Natural killer cell treated with Interleukin-12 subunit alpha and Interleukin-12 subunit beta and Interleukin-15 and Interleukin-18, amount 100 ng/mL, for 72 hours (primary cell): ENCODE measurements around the gene NUP188. TPM values are rescaled to one million over a fixed set of nuclear protein-coding genes. Genes with fewer than 3 reads are reported as not detected.
"Not testable (repeated sequence)": the region's sequence is repeated elsewhere in the genome, so short reads cannot be mapped to it uniquely, and the experiment has no call there.

Experiments
- ATAC-seq, 2 donors: fragments of 150-1000 bp; cut with Tn5 transposase in 1 of 2; sonication (Bioruptor Pico), chemical (Tn5 transposase) in 1 of 2; 2 replicates each; pipeline ENCODE4 v1.10.0; 2021
- DNase-seq: peaks from one replicate; pipeline ENCODE4 v3.0.0; 2022; ENCODE audit warnings: low spot score
- H3K27ac Mint-ChIP-seq, 2 donors: 1 replicate in 1 of 2; 2 replicates in 1 of 2; pipeline ENCODE4 v1.8.0; 2022; ENCODE audit warnings: mixed read lengths in 2 of 2, mild to moderate bottlenecking in 1 of 2, moderate library complexity in 1 of 2
- H3K27me3 Mint-ChIP-seq, 2 donors: 1 replicate in 1 of 2; 2 replicates in 1 of 2; pipeline ENCODE4 v1.8.0; 2022; ENCODE audit warnings: mixed read lengths in 2 of 2
- H3K36me3 Mint-ChIP-seq: one replicate; pipeline ENCODE4 v1.8.0; 2022; ENCODE audit warnings: mixed read lengths
- H3K4me1 Mint-ChIP-seq, 2 donors: 1 replicate in 1 of 2; 2 replicates in 1 of 2; pipeline ENCODE4 v1.8.0; 2022; ENCODE audit warnings: low read depth in 2 of 2, mixed read lengths in 2 of 2, mild to moderate bottlenecking in 1 of 2
- H3K4me3 Mint-ChIP-seq: one replicate; pipeline ENCODE4 v1.8.0; 2022; ENCODE audit warnings: mixed read lengths
- H3K9me3 Mint-ChIP-seq: 2 replicates; pipeline ENCODE4 v1.8.0; 2022; ENCODE audit warnings: mixed read lengths
- total RNA-seq, 2 donors: library from RNA; stranded (reverse); gene quantifications; one replicate each; pipeline ENCODE4 v1.2.3, GENCODE V29; 2022

The NUP188 gene
- total RNA-seq, 2 donors from 2014 or later: 103 to 143 TPM

DNA sequence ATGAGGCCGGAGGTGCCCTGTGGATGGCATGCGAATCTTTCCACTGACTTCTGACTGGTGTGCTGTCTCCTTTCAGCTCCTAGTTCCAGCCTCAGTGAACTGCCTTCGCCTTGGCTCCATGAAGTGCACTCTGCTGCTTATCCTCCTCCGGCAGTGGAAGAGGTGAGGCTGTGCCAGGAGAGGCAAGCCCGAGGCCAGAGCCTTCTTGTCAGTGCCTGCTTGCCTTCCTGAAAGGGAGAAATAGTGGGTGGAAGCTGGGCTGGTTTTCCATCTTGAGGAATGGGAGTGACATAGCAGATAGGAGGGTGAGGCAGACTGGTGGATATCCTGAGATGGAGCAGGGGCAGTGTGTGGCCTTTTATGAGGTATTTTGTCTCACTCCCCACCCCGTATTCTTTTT is 51.0 kb downstream of the NUP188 start:
- Mint-ChIP-seq H3K27me3 (no peaks in the 10 kb centered on the region), H3K4me3 (no peak overlapping the region), H3K9me3 (no peaks in the 10 kb centered on the region), H3K27ac (no peak overlapping the region), H3K4me1 (peaks cover 0 to 3% of the 10 kb centered on the region in 2 donors), H3K36me3 (peaks cover 29% of the 10 kb centered on the region)
- DNase-seq (no peak), ATAC-seq (no peak)

DNA sequence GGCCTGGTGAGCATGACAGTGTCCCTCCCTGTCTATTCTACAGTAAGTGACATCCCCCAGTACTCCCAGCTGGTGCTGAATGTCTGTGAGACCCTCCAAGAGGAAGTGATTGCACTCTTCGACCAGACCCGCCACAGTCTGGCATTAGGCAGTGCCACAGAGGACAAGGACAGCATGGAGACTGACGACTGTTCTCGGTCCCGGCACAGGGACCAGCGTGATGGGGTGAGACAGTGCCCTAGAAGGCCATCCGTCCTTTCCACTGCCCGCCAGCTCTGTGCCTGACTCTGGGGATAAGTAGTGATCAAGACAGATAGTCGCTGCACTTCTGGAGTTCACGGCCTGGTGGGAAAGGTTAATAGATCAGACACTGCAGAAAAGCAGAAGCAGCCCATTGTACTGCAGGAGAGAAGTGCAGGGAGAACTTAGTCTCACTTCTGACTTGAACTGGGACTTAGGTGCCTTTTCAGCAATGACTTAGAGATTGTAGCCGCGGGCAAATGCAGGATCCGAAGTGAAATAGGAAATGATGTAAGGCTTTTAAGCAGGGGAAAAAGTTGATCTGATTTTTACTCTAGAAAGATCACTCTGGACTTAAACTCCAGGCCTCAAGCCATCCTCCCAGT is 52.2 kb downstream of the NUP188 start:
- H3K9me3 Mint-ChIP-seq: no peaks in the 10 kb centered on the region
- no peak for DNase-seq
- H3K36me3 Mint-ChIP-seq: peaks cover 17% of the 10 kb centered on the region
- no peaks in the 10 kb centered on the region for H3K27me3 Mint-ChIP-seq
- no peak for ATAC-seq
- no peak overlapping the region for H3K4me3 Mint-ChIP-seq
- H3K27ac Mint-ChIP-seq: no peak overlapping the region
- H3K4me1 Mint-ChIP-seq: peaks cover 0 to 3% of the 10 kb centered on the region in 2 donors

DNA sequence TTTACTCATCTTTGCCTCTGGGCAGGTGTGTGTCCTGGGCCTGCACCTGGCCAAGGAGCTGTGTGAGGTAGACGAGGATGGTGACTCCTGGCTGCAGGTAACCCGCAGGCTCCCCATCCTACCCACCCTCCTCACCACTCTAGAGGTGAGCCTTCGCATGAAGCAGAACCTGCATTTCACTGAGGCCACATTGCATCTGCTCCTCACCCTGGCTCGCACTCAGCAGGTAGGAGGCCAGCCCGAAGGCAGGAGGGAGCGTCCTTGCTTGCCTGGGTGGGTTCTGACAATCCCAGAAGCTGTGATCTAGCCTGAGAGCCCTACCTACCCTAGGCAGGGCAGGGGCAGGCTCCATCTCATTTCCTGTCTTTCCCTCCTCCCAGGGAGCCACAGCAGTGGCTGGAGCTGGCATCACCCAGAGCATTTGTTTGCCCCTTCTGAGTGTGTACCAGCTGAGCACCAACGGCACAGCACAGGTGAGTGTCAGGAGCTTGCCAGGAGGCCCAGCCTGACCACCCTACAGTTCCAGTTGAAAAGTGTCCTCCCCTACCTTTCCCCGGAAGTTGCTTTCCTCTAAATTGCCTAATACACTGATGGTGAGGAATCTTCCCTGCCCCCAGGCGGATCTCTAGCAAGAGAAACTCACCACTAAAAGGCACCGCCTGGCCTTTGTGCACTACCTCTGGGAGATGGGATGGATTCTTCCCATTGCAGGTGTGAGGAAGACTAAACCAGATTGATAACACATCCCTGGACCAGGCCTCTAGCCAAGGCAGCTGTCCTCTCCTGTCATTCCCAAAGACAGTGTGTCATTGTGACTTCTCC is 54.2 kb downstream of the NUP188 start:
- Mint-ChIP-seq H3K27me3 (no peaks in the 10 kb centered on the region), H3K36me3 (peaks cover 5% of the 10 kb centered on the region), H3K4me1 (peaks cover 0 to 3% of the 10 kb centered on the region in 2 donors)

DNA sequence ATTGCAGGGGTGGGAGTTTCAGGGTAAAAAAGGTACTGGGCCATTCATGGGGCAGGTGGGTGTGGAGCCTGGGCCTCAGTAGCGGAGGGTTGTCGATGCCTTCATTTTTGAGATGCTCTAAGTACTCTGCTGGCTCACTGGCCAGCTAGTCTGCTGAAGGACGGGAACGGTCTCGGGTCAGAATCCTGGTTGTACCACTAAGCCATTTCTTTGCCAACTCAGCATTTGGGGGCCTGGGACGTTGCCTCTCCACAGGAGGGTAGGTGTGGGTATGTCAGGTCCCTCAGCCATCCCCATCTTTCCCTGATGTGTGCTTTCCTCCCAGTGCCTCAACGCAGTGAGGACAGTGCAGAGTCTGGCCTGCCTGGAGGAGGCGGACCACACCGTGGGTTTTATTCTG is 55.5 kb downstream of the NUP188 start:
- Mint-ChIP-seq H3K4me3 (no peak overlapping the region), H3K27ac (no peak overlapping the region), H3K27me3 (no peaks in the 10 kb centered on the region), H3K9me3 (no peaks in the 10 kb centered on the region), H3K4me1 (peaks cover 0 to 3% of the 10 kb centered on the region in 2 donors), H3K36me3 (peaks cover 4% of the 10 kb centered on the region)
- DNase-seq: no peak
- ATAC-seq: no peak

More for the DNA sequence above, 54.2 kb downstream of the NUP188 start:
- DNase-seq (no peak), ATAC-seq (no peak)
- no peak overlapping the region for H3K27ac Mint-ChIP-seq
- no peaks in the 10 kb centered on the region for H3K9me3 Mint-ChIP-seq
- no peak overlapping the region for H3K4me3 Mint-ChIP-seq

DNA sequence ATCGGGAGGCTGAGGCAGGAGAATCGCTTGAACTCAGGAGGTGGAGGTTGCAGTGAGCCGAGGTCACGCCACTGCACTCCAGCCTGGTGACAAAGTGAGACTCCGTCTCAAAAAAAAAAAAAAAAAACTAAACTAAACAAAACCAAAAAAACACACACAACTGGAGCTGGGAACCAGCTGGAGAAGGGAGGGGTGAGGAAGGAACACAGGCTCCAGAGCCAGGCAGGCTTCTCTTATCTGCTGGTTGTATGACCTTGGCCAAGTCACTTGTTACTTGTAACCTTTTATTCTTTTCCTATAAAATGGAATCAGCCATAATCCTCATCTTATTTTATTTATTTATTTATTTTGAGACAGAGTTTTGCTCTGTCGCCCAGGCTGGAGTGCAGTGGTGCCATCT is 56.7 kb downstream of the NUP188 start:
- not testable (repeated sequence) for H3K9me3 Mint-ChIP-seq, H3K4me3 Mint-ChIP-seq, ATAC-seq, H3K4me1 Mint-ChIP-seq, H3K27ac Mint-ChIP-seq, DNase-seq, H3K36me3 Mint-ChIP-seq, H3K27me3 Mint-ChIP-seq

DNA sequence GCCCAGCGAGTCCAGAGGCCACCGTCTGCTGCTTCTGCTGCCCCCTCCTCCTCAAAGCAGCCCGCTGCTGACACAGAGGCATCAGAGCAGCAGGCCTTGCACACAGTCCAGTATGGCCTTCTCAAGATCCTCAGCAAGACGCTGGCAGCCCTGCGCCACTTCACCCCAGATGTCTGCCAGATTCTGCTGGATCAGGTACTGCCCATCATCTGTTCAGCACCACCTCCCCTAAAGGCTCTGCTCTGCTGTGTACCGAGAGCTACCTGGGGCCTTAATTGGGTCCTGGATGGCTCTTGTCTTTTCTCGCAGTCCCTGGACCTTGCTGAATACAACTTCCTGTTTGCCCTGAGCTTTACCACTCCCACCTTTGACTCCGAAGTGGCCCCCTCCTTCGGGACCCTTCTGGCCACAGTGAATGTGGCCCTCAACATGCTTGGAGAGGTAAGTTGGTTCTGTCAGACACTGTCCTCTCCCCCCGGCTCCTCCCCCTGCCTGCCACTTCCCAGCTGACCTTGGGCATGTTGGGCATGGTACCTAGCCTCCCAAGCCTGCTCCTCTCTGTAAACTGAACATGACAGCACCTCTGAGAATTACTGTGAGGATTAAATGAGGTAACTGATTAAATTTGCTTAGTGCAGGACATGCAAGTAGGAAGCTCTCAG is 58.0 kb downstream of the NUP188 start:
- Mint-ChIP-seq H3K4me3 (no peak overlapping the region), H3K4me1 (peaks cover 0 to 3% of the 10 kb centered on the region in 2 donors), H3K27ac (no peak overlapping the region), H3K9me3 (no peaks in the 10 kb centered on the region), H3K36me3 (peaks cover 4% of the 10 kb centered on the region), H3K27me3 (no peaks in the 10 kb centered on the region)
- DNase-seq (no peak), ATAC-seq (no peak)

DNA sequence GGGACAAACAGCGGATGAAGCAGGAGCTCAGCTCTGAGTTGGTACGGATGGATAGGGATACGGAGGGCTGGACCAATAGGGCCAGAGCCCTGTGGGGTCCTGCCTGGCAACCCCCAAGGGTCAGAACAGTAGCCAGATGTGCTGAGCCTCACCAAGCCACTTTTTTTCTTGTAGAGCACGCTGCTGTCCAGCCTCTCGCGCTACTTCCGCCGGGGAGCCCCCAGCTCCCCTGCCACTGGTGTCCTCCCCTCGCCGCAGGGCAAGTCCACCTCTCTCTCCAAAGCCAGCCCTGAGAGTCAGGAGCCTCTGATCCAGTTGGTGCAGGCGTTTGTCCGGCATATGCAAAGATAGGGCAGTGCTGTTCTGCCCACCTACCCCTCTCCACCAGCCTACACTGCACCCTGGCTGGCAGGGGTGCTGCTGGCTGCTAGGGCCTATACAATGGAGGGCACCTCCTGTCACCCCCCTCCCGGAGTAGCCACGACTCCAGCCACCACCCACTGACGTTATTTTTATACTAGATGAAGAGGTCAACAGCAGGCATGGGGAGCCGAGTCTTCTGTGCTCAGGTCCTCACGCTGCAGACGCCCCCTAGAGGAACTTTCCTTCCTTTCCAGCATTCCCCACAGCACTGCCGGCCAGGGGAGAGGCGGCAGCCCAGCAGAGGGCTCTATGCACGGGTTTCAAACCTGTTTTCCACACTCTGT is 59.0 kb downstream of the NUP188 start:
- ATAC-seq (peak; percentile 57 to 65), DNase-seq (no peak)
- Mint-ChIP-seq H3K4me1 (no peaks in the 10 kb centered on the region), H3K9me3 (no peaks in the 10 kb centered on the region), H3K4me3 (no peak overlapping the region), H3K36me3 (peaks cover 4% of the 10 kb centered on the region), H3K27me3 (no peaks in the 10 kb centered on the region), H3K27ac (no peak overlapping the region)

DNA sequence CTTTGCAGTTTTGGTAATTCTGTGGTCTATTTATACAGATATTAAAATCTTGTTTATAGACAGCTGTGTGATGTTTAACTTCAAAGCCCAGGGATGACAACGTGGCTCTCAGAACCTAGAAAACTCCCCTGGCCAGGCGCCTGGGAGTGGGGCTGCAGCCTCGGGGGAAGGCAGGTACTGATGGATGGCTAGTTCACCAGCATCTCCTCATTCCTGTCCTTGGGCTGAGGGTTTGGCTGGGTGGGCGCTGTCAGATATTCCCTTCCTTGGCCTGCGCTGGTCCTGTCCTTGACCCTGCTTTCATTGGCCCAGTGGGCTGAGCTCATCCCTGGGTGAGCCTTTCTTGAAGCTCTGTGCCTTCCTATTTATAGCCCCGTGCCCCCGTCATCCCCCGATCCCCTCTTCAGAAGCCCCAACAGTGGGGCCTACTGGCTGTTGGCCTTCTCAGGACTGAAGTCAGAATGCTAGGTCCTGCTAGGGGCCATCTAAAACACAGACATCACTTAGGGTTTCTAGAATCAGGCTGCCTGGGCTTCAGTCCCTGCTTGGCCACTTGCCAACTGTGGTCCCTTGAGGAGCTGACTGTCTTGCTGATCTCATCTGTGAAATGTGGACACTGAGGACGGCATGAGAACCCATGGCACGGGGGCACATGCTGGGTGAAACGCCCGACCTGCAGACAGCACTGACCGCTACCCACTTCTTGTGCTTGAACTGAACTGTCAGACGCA is 59.7 kb downstream of the NUP188 start:
- no peak overlapping the region for H3K4me3 Mint-ChIP-seq
- no peak overlapping the region for H3K27ac Mint-ChIP-seq
- no peak for ATAC-seq
- H3K36me3 Mint-ChIP-seq: peaks cover 4% of the 10 kb centered on the region
- no peak for DNase-seq
- no peaks in the 10 kb centered on the region for H3K9me3 Mint-ChIP-seq
- no peaks in the 10 kb centered on the region for H3K4me1 Mint-ChIP-seq
- H3K27me3 Mint-ChIP-seq: no peaks in the 10 kb centered on the region

DNA sequence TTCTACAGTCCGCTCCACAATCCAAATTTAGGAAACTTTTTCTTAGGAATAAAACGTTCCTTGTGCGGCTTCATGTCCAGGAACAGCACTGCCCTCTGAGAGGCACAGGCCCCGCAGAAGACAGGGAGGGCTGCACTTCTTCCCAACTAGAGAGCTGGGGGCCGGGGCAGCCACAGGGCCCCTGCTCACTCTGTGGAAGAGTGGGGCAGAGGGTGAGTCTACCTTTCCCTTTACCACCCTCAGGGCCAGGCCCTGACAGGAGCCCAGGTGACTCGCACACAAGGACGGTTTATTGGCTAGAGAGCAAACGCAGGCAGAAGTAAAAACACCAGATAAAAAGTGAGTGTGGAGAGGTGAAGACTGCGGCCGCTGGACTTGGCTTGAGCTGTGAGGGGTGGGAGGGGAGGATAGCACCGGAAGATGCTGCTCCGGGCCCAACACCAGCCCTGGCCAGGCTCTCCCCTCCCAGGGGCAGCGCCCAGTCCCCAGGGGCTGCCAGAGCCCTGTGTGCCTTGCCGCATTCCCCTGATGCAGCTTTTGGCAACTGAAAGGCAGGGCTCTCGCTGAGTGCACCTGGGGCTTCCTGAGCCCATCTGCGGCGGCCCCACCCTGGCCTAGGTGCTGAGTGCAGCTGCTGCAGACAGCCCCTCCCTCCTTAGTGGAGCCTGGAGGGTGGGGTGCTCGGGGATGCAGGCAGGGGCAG is 60.4 kb downstream of the NUP188 start:
- Mint-ChIP-seq H3K27ac (no peak overlapping the region), H3K4me1 (no peaks in the 10 kb centered on the region), H3K36me3 (peaks cover 4% of the 10 kb centered on the region), H3K27me3 (no peaks in the 10 kb centered on the region), H3K4me3 (no peak overlapping the region), H3K9me3 (no peaks in the 10 kb centered on the region)
- DNase-seq (peak; percentile 54), ATAC-seq (no peak)

DNA sequence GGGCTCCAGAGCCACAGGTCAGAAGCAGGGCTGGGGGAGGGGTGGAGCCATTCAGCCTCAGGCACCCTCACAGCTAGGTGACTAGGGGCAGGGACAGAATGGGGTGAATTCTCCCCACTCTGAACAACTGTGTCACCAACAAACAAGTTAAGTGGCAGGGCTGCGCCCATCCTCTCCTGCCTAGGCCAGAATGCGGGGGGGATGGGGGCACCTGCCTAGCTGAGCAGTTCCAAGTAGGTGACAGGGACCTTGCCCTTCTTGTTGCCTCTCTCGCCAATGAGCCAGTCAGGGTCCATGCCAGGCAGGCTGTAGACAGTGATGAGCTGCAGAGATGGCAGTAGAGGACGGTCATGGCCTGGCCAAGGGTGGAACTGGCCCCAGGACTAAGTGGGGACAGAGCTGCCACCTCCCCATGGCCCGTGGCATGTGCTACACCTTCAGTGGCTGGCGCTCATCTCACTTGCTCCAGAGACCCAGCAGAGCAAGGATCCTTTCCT is 61.0 kb downstream of the NUP188 start:
- Mint-ChIP-seq H3K27me3 (no peaks in the 10 kb centered on the region), H3K27ac (no peak overlapping the region), H3K4me1 (no peaks in the 10 kb centered on the region), H3K9me3 (no peaks in the 10 kb centered on the region), H3K4me3 (no peak overlapping the region), H3K36me3 (peaks cover 4% of the 10 kb centered on the region)
- no peak for ATAC-seq
- no peak for DNase-seq

DNA sequence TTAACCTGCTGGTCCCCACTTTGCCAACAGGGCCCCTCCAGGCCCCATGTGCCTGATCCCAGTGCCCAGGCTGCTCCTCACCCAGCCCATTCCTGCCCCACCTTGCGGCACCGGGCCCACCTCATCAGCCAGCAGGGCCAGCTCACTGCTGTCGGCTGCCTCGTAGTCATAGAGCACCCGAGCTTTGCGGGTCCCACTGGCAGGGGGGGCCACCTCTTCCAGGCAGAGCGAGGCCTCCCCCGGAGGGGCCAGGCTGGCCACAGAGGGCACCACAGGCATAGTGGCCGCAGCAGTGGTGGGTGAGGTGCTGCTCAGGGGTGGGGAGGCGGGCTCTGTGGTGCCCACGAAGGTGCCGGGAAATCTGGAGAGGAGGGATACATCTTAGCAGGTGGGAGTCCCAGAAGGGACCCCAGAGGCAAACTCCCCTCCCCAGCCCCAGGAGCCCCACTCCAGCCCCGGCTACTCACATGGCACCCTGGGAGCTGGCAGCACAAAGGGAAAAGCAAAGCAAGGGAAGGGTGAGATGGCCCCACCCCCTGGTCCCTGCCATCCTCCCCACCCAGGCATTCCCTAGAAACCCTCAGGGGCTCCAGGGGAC is 61.6 kb downstream of the NUP188 start:
- Mint-ChIP-seq H3K27me3 (no peaks in the 10 kb centered on the region), H3K4me3 (no peak overlapping the region), H3K9me3 (no peaks in the 10 kb centered on the region), H3K36me3 (peaks cover 4% of the 10 kb centered on the region), H3K27ac (no peak overlapping the region), H3K4me1 (no peaks in the 10 kb centered on the region)
- DNase-seq (no peak), ATAC-seq (no peak)

DNA sequence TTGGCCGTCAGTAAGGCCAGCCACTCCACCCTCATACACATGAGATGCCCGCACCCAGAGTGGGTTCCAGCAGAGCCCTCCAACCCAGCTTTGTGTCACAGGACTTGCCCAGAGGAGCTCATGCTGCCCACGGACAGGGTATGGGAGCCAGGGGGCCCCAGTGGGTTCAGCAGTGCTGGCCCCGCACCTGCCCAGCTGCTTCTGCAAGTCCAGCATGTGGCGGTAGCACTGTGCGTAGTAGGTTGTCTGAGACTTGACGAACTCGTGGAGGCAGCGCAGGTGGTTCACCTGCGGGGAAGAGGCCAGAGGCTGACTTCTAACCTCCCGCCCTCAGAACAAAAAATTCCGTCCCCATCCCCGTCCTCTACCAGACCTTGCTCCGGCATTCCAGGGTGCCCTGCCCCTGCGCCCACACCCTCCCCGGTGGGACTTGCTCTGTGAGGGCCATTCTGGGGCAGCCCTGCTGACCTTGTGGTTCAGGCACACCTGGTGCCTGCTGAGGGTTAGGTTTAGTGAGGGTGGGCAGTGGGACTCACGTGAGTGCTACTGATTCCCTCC is 62.2 kb downstream of the NUP188 start:
- no peaks in the 10 kb centered on the region for H3K27me3 Mint-ChIP-seq
- ATAC-seq (no peak), DNase-seq (no peak)
- H3K4me3 Mint-ChIP-seq: no peak overlapping the region
- H3K4me1 Mint-ChIP-seq: no peaks in the 10 kb centered on the region
- no peaks in the 10 kb centered on the region for H3K9me3 Mint-ChIP-seq
- H3K27ac Mint-ChIP-seq: no peak overlapping the region
- peaks cover 4% of the 10 kb centered on the region for H3K36me3 Mint-ChIP-seq
